ENCODE data around the gene SMIM43.
"Not testable (repeated sequence)": the region's sequence is repeated elsewhere in the genome, so short reads cannot be mapped to it uniquely, and the experiment has no call there.

SMIM43 gene

DNA sequence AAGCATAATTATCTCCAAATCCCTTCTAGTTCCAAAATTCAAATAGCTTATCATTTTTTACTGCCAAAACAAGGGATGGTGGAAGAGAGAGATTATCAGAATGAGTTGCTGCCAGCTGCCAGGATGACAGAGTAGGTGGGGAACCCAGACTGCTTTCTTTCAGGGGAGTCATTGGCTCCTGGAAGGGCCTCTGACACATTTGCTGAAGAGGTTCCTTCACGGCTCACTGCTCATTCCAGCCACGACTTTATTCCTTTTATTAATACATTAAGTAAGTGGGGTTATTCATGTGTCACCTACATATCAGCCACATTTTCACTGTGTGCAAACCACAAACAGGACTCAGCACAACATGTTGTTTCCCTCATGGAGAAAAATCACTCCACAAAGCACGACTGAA is 12.7 kb upstream of the SMIM43 start:
- Histone ChIP-seq H3K4me1 (ENCODE audit: control insufficient read depth, insufficient read depth, low read length) (no peaks in the 10 kb centered on the region), H3K36me3 (ENCODE audit: control insufficient read depth, insufficient read depth, low read length) (no peaks in the 10 kb centered on the region), H3K9ac (ENCODE audit: low read length) (no peak overlapping the region), H3K9me3 (ENCODE audit: control insufficient read depth, low read length) (no peaks in the 10 kb centered on the region), H3K4me3 (ENCODE audit: low read length) (no peak overlapping the region), H3K27me3 (ENCODE audit: control insufficient read depth, insufficient read depth, low read length) (no peaks in the 10 kb centered on the region)

DNA sequence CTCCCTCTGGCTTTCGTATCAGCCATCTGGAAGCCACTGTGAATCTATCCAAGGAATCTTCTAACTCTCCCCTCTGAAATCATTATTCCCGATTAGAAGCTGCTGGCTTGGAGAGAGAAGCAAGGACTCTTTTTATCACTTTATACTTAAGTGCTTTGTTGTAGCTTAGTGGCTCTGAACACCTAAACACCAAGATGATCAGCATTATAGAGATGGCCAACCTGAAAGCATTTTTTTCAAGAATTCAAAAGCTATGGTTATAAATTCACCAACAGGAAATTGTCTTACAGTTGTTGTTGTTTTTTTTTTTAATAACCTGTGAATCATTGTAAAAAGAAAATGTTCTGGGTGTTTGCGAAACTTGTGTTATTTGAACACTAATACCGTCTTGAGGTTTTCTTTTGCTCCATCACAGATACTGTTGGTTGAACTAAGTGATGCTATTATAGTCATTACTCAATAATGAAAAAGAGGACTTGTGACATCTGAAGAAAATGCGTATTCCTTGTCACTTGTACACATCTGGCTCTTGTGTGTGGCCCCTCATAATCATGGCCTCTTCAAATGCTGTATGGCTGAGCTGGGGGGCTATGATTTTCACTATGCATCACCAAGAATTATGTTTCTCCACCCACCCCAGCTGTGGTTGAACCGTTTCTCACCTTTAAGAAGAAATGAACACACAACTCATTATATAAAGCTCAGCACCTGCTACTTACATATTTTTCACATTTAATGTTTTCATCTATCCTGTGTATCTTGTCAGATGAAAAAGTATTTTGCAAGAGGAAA is 11.8 kb upstream of the SMIM43 start:
- Histone ChIP-seq H3K9ac (ENCODE audit: low read length) (no peak overlapping the region), H3K4me1 (ENCODE audit: control insufficient read depth, insufficient read depth, low read length) (no peaks in the 10 kb centered on the region), H3K4me3 (ENCODE audit: low read length) (no peak overlapping the region), H3K36me3 (ENCODE audit: control insufficient read depth, insufficient read depth, low read length) (no peaks in the 10 kb centered on the region), H3K9me3 (ENCODE audit: control insufficient read depth, low read length) (no peaks in the 10 kb centered on the region), H3K27me3 (ENCODE audit: control insufficient read depth, insufficient read depth, low read length) (no peaks in the 10 kb centered on the region)

GRCh38 chr4:121773883-121774282 is 8.9 kb upstream of the SMIM43 start:
- H3K36me3 ChIP-seq (ENCODE audit: control insufficient read depth, insufficient read depth, low read length): no peaks in the 10 kb centered on the region

GRCh38 chr4:121771869-121772268 is 6.9 kb upstream of the SMIM43 start:
- Histone ChIP-seq H3K36me3 (ENCODE audit: control insufficient read depth, insufficient read depth, low read length) (no peaks in the 10 kb centered on the region), H3K4me1 (ENCODE audit: control insufficient read depth, insufficient read depth, low read length) (no peaks in the 10 kb centered on the region), H3K27me3 (ENCODE audit: control insufficient read depth, insufficient read depth, low read length) (no peaks in the 10 kb centered on the region)

More at GRCh38 chr4:121773883-121774282, 8.9 kb upstream of the SMIM43 start:
- H3K27me3 ChIP-seq (ENCODE audit: control insufficient read depth, insufficient read depth, low read length): no peaks in the 10 kb centered on the region
- H3K9me3 ChIP-seq (ENCODE audit: control insufficient read depth, low read length): no peaks in the 10 kb centered on the region
- no peaks in the 10 kb centered on the region for H3K4me1 ChIP-seq (ENCODE audit: control insufficient read depth, insufficient read depth, low read length)
- no peak overlapping the region for H3K9ac ChIP-seq (ENCODE audit: low read length)
- H3K4me3 ChIP-seq (ENCODE audit: low read length): no peak overlapping the region

GRCh38 chr4:121769341-121769740 is 4.4 kb upstream of the SMIM43 start:
- H3K9ac ChIP-seq (ENCODE audit: low read length): no peak overlapping the region
- H3K4me1 ChIP-seq (ENCODE audit: control insufficient read depth, insufficient read depth, low read length): no peaks in the 10 kb centered on the region
- H3K36me3 ChIP-seq (ENCODE audit: control insufficient read depth, insufficient read depth, low read length): no peaks in the 10 kb centered on the region
- peaks cover 24% of the 10 kb centered on the region for H3K27me3 ChIP-seq (ENCODE audit: control insufficient read depth, insufficient read depth, low read length)
- H3K9me3 ChIP-seq (ENCODE audit: control insufficient read depth, low read length): no peaks in the 10 kb centered on the region
- H3K4me3 ChIP-seq (ENCODE audit: low read length): no peak overlapping the region

More at GRCh38 chr4:121771869-121772268, 6.9 kb upstream of the SMIM43 start:
- Histone ChIP-seq H3K9me3 (ENCODE audit: control insufficient read depth, low read length) (no peaks in the 10 kb centered on the region), H3K4me3 (ENCODE audit: low read length) (no peak overlapping the region), H3K9ac (ENCODE audit: low read length) (no peak overlapping the region)

GRCh38 chr4:121767166-121767565 is 2.2 kb upstream of the SMIM43 start:
- Histone ChIP-seq H3K36me3 (ENCODE audit: control insufficient read depth, insufficient read depth, low read length) (no peaks in the 10 kb centered on the region), H3K9me3 (ENCODE audit: control insufficient read depth, low read length) (no peaks in the 10 kb centered on the region), H3K27me3 (ENCODE audit: control insufficient read depth, insufficient read depth, low read length) (peaks cover 33% of the 10 kb centered on the region), H3K9ac (ENCODE audit: low read length) (no peak overlapping the region), H3K4me1 (ENCODE audit: control insufficient read depth, insufficient read depth, low read length) (no peaks in the 10 kb centered on the region), H3K4me3 (ENCODE audit: low read length) (no peak overlapping the region)

DNA sequence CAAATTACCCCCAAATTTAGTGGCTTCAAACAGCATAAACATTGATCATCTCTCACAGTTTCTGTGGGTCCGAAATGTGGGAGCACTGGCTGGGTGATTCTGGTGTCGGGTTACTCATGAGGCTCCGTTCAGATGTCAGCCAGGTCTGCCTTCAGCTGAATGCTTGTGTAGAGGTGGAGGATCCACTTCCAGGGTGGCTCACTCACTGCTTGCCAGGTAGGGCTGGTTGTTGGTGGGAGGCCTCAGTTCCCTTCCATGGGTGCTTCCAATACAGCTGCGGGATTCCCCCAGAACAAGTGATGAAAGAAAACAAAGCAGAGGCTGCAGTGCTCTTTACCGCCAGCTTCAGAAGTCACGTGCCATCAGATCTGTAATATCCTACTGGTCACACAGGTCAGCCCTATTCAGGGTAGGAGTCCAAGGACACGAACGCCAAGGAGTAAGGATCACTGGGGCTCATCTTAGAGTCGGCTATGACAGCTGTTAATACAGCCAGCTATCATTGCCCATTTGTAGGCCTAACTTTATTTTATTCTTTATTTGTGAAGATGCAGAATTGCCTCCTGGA is 1.1 kb upstream of the SMIM43 start:
- Histone ChIP-seq H3K36me3 (ENCODE audit: control insufficient read depth, insufficient read depth, low read length) (no peaks in the 10 kb centered on the region), H3K9me3 (ENCODE audit: control insufficient read depth, low read length) (no peaks in the 10 kb centered on the region), H3K9ac (ENCODE audit: low read length) (no peak overlapping the region), H3K4me1 (ENCODE audit: control insufficient read depth, insufficient read depth, low read length) (no peaks in the 10 kb centered on the region), H3K4me3 (ENCODE audit: low read length) (no peak overlapping the region), H3K27me3 (ENCODE audit: control insufficient read depth, insufficient read depth, low read length) (peaks cover 33% of the 10 kb centered on the region)

- Histone ChIP-seq H3K4me1 (ENCODE audit: control insufficient read depth, insufficient read depth, low read length) (no peaks in the 10 kb centered on the region), H3K27me3 (ENCODE audit: control insufficient read depth, insufficient read depth, low read length) (peaks cover 33% of the 10 kb centered on the region), H3K9ac (ENCODE audit: low read length) (no peak overlapping the region), H3K9me3 (ENCODE audit: control insufficient read depth, low read length) (no peaks in the 10 kb centered on the region), H3K36me3 (ENCODE audit: control insufficient read depth, insufficient read depth, low read length) (no peaks in the 10 kb centered on the region), H3K4me3 (ENCODE audit: low read length) (peak overlapping the region; percentile 4)
These were observed 373 bp upstream of the SMIM43 start for GRCh38 chr4:121765368-121765705.

- Histone ChIP-seq H3K4me3 (ENCODE audit: low read length) (no peak overlapping the region), H3K4me1 (ENCODE audit: control insufficient read depth, insufficient read depth, low read length) (no peaks in the 10 kb centered on the region), H3K9me3 (ENCODE audit: control insufficient read depth, low read length) (no peaks in the 10 kb centered on the region), H3K27me3 (ENCODE audit: control insufficient read depth, insufficient read depth, low read length) (peaks cover 33% of the 10 kb centered on the region), H3K36me3 (ENCODE audit: control insufficient read depth, insufficient read depth, low read length) (no peaks in the 10 kb centered on the region), H3K9ac (ENCODE audit: low read length) (no peak overlapping the region)
These were observed 662 bp downstream of the SMIM43 start for GRCh38 chr4:121764303-121764701.

DNA sequence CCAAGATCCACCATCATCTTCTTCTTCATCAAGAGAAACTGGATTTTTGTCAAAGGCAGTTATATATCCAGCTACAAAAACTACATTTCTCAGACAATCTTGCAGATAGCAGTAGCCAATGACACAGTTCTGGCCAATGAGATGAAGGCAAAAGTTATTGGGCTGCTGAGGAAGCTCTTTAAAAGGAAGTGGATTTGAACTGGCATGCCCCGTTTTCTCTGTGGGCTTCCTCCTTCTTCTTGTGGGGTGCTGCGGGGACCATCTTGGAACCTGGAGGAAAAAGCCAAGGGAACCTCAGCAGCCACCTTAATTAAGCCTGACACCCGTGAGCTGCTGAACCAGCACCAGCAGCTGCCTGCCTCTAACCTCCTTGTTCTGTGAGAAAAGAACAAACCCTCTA is 4.8 kb downstream of the SMIM43 start:
- Histone ChIP-seq H3K9me3 (ENCODE audit: control insufficient read depth, low read length) (no peaks in the 10 kb centered on the region), H3K27me3 (ENCODE audit: control insufficient read depth, insufficient read depth, low read length) (peaks cover 18% of the 10 kb centered on the region)

GRCh38 chr4:121758925-121759568 is 5.9 kb downstream of the SMIM43 start:
- no peak overlapping the region for H3K4me3 ChIP-seq (ENCODE audit: low read length)
- H3K9me3 ChIP-seq (ENCODE audit: control insufficient read depth, low read length): no peaks in the 10 kb centered on the region
- H3K9ac ChIP-seq (ENCODE audit: low read length): no peak overlapping the region
- peaks cover 6% of the 10 kb centered on the region for H3K27me3 ChIP-seq (ENCODE audit: control insufficient read depth, insufficient read depth, low read length)
- H3K4me1 ChIP-seq (ENCODE audit: control insufficient read depth, insufficient read depth, low read length): no peaks in the 10 kb centered on the region
- H3K36me3 ChIP-seq (ENCODE audit: control insufficient read depth, insufficient read depth, low read length): no peaks in the 10 kb centered on the region

More for the DNA sequence above, 4.8 kb downstream of the SMIM43 start:
- no peaks in the 10 kb centered on the region for H3K36me3 ChIP-seq (ENCODE audit: control insufficient read depth, insufficient read depth, low read length)
- no peak overlapping the region for H3K4me3 ChIP-seq (ENCODE audit: low read length)
- no peaks in the 10 kb centered on the region for H3K4me1 ChIP-seq (ENCODE audit: control insufficient read depth, insufficient read depth, low read length)
- H3K9ac ChIP-seq (ENCODE audit: low read length): no peak overlapping the region

DNA sequence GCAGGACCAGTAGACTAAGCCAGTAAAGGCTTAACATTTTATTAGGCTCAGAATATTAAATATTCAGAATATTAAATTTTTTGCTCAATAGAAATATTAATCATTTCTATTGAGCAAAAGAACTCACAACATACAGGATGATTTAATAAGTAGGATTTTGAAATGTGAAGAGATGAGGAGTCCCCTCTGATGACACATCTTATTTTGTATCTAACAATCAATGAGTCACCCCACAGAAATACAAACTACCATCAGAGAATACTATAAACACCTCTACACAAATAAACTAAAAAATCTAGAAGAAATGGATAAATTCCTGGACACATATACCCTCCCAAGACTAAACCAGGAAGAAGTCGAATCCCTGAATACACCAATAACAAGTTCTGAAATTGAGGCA is 12.8 kb downstream of the SMIM43 start:
- H3K36me3 ChIP-seq (ENCODE audit: control insufficient read depth, insufficient read depth, low read length); H3K27me3 ChIP-seq (ENCODE audit: control insufficient read depth, insufficient read depth, low read length); H3K9me3 ChIP-seq (ENCODE audit: control insufficient read depth, low read length); H3K9ac ChIP-seq (ENCODE audit: low read length); H3K4me3 ChIP-seq (ENCODE audit: low read length); H3K4me1 ChIP-seq (ENCODE audit: control insufficient read depth, insufficient read depth, low read length): not testable (repeated sequence)
